Heart right ventricle (tissue), 16 donors: ENCODE measurements around the gene SPEG. TPM values are rescaled to one million over a fixed set of nuclear protein-coding genes. Genes with fewer than 3 reads are reported as not detected.

Experiments
- ATAC-seq, 8 donors: fragments of 200-7000 bp; cut with Tn5 transposase; one replicate each; pipeline ENCODE4 v1.9.1; 2020; ENCODE audit warnings: mild to moderate bottlenecking in 8 of 8, moderate library complexity in 8 of 8, moderate number of reproducible peaks in 1 of 8
- DNase-seq, 2 donors: peaks; one replicate each; pipeline ENCODE4 v3.0.0-alpha.2; 2020
- H3K27ac ChIP-seq, 10 donors: fragments of 200-600 bp; sonication (generic) in 2 of 10; one replicate each; pipeline versions ENCODE4 v1.5.0 to v1.8.0; 2020 to 2022; ENCODE audit warnings: mild to moderate bottlenecking in 3 of 10
- H3K27me3 ChIP-seq, 7 donors: fragments of 200-600 bp; one replicate each; pipeline ENCODE4 v1.8.0; 2021 to 2022; ENCODE audit warnings: mild to moderate bottlenecking in 2 of 7
- H3K36me3 ChIP-seq, 9 donors: fragments of 200-600 bp; sonication (generic) in 1 of 9; one replicate each; pipeline versions ENCODE4 v1.5.0 to v1.8.0; 2020 to 2022; ENCODE audit warnings: mild to moderate bottlenecking in 2 of 9
- H3K4me1 ChIP-seq, 9 donors: fragments of 200-600 bp; sonication (generic) in 1 of 9; one replicate each; pipeline versions ENCODE4 v1.5.0 to v1.8.0; 2020 to 2022; ENCODE audit warnings: mild to moderate bottlenecking in 4 of 9
- H3K4me3 ChIP-seq, 10 donors: fragments of 200-600 bp; sonication (generic) in 2 of 10; one replicate each; pipeline versions ENCODE4 v1.5.0 to v1.8.0; 2020 to 2022; ENCODE audit warnings: mild to moderate bottlenecking in 7 of 10, moderate library complexity in 2 of 10
- H3K9me3 ChIP-seq, 11 donors: fragments of 200-600 bp in 10 of 11; sonication (generic) in 2 of 11; one replicate each; pipeline versions ENCODE4 v1.5.0 to v1.8.0; 2013 to 2022; ENCODE audit warnings: mild to moderate bottlenecking in 2 of 11, control low read depth in 1 of 11, moderate library complexity in 1 of 11
- CTCF ChIP-seq, 9 donors: fragments of 200-600 bp; sonication (generic) in 2 of 9; IDR thresholded peaks; one replicate each; pipeline versions ENCODE4 v1.5.0 to v1.8.0; 2021 to 2022; ENCODE audit warnings: antibody characterized with exemption in 9 of 9, mild to moderate bottlenecking in 5 of 9, moderate library complexity in 1 of 9
- WGBS, 2 donors: extraction: QIAGEN DNeasy Blood & Tissue Kit; methylation state at CpG; one replicate each; pipeline ENCODE4 v1.1.7; 2013; ENCODE audit warnings: inconsistent platforms in 1 of 2; 5-methylcytosine and 5-hydroxymethylcytosine counted together
- intact Hi-C, 10 donors: fragments of 100-400 bp; cut with DNase I; formaldehyde crosslinking; loops; one replicate each; pipeline versions ENCODE4 v1.11.1 to v1.14.2; 2022
- polyA plus RNA-seq, 2 donors: library from polyadenylated mRNA; stranded (reverse); fragments of 200-250 nt; gene quantifications; one replicate each; pipeline ENCODE4 v1.2.3, GENCODE V29; 2013
- total RNA-seq, 10 donors: library from RNA; stranded (reverse); fragmentation: NEBNext Ultra II Directional in 3 of 10; extraction: Animal tissue kit (Norgen Biotek cat#: 25700) in 3 of 10; gene quantifications; one replicate each; pipeline versions ENCODE4 v1.2.1 to v1.2.4, GENCODE V29; 2021 to 2023
- donor health status: Arrhythmogenic right ventricular cardiomyopathy.
- donor health status: ischemic (EF 13 %, LVEDD 7.1; RV severe dilation, severe dysfunction).
- donor health status: healthy with polysubstance abuse.
- donor health status: DM: no; HTN: yes; CAD: no.
- donor health status: DM: no; HTN: no; CAD: no.
- donor health status: ischemic (EF 25% LVEDD 6.9; RV normal size, moderate dysfunction).
- donor health status: ischemic (EF 25% LVEDD 5.7; RV mildly dilated, moderate dysfunction).
- donor health status: healthy.
- donor health status: DM: yes; HTN: yes; CAD: no.
- donor health status: Ischemic cardiomyopathy.
- donor health status: ischemic (EF 35%, LVEDD 5.7; RV mildly dilated, moderate dysfunction).
- donor health status: nonischemic (EF 11% LVEDD 7.7; RV severe dilation, severe dysfunction).
- donor health status: DM: yes; HTN: yes; CAD: no.
- donor health status: PGD.
- donor health status: ischemic (EF 29% LVEDD 5.4; RV normal size, mild dysfunction).
- donor health status: nonischemic (EF 23%, LVEDD 6.1; RV moderate dilation, normal function).

Gene SPEG
- total and polyA plus RNA-seq, 12 donors: 62.9 to 151 (median 120) TPM

GRCh38 chr2:219515874-219516629 lies 81.4 kb downstream of the SPEG start:
- H3K4me3 ChIP-seq: no peak overlapping the region
- 75 to 81% methylated on average over 17 of the region's 17 CpGs for WGBS, 2 donors
- H3K4me1 ChIP-seq: peaks cover 5 to 38% (median 12%) of the 10 kb centered on the region in 9 donors
- H3K9me3 ChIP-seq: no peaks in the 10 kb centered on the region
- H3K27me3 ChIP-seq: peaks cover 0 to 93% (median 51%) of the 10 kb centered on the region in 7 donors
- intact Hi-C loops: no loop called here
- no peak for TF ChIP-seq CTCF (IDR thresholded peaks at IDR 0.05)
- ATAC-seq (no peak), DNase-seq (no peak)
- no peak overlapping the region for H3K27ac ChIP-seq
- no peaks in the 10 kb centered on the region for H3K36me3 ChIP-seq

DNA sequence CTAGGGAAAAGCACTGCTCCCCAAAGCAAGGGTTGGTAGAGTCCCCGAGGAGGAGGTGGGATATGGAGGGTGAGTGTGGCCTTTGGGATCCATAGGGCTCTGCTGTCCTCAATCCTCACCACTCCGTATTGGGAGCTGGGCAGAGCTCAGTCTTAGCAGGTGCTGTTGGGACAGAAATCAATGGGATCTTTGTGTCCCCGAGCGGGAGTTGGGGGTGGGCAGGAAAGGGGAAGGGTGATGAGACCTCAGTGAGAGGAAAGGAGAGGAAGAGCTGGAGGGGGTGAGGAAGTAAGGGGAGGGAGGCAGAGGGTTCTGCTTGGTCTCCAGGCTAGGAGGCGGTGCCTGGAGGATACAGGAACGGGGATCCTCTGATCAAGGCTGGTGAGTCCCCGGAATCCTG lies 82.2 kb downstream of the SPEG start:
- H3K4me1 ChIP-seq: peaks cover 8 to 47% (median 18%) of the 10 kb centered on the region in 9 donors
- H3K4me3 ChIP-seq: no peak overlapping the region
- intact Hi-C loops: no loop called here
- H3K36me3 ChIP-seq: no peaks in the 10 kb centered on the region
- H3K9me3 ChIP-seq: no peaks in the 10 kb centered on the region
- no peak for DNase-seq
- H3K27ac ChIP-seq: no peak overlapping the region
- WGBS, 2 donors: 60 to 67% methylated on average over 7 of the region's 7 CpGs
- H3K27me3 ChIP-seq: peaks cover 0 to 93% (median 43%) of the 10 kb centered on the region in 7 donors
- no peak for ATAC-seq
- no peak for TF ChIP-seq CTCF (IDR thresholded peaks at IDR 0.05)

GRCh38 chr2:219517954-219518778 lies 83.5 kb downstream of the SPEG start:
- 67 to 74% methylated on average over 10 of the region's 10 CpGs for WGBS, 2 donors
- Histone ChIP-seq H3K4me1 (peaks cover 16 to 50% (median 30%) of the 10 kb centered on the region in 9 donors), H3K9me3 (no peaks in the 10 kb centered on the region), H3K36me3 (no peaks in the 10 kb centered on the region), H3K27ac (no peak overlapping the region), H3K27me3 (peaks cover 0 to 93% (median 40%) of the 10 kb centered on the region in 7 donors), H3K4me3 (no peak overlapping the region)
- DNase-seq: no peak
- intact Hi-C loops: no loop called here
- ATAC-seq: no peak
- no peak for TF ChIP-seq CTCF (IDR thresholded peaks at IDR 0.05)

GRCh38 chr2:219519526-219519916 lies 84.9 kb downstream of the SPEG start:
- Histone ChIP-seq H3K4me3 (no peak overlapping the region), H3K4me1 (peaks cover 9 to 46% (median 26%) of the 10 kb centered on the region in 9 donors), H3K27ac (peak overlapping the region in 1 of 10 donors; percentile 81), H3K36me3 (no peaks in the 10 kb centered on the region), H3K27me3 (peaks cover 1 to 93% (median 39%) of the 10 kb centered on the region in 7 donors), H3K9me3 (no peaks in the 10 kb centered on the region)
- intact Hi-C loops: no loop called here
- no peak for TF ChIP-seq CTCF (IDR thresholded peaks at IDR 0.05)
- WGBS, 2 donors: 84 to 86% methylated on average over 9 of the region's 9 CpGs
- ATAC-seq: no peak
- no peak for DNase-seq
